Fibroblast of lung (primary cell): ENCODE data around the gene NR1D2.

ENCODE experiments used
- EZH2 ChIP-seq: IDR thresholded peaks from 2 replicates; pipeline ENCODE4 v1.5.1; 2012; ENCODE audit warnings: low read length, control low read depth, mild to moderate bottlenecking; ENCODE audit errors: missing control alignments
- TF ChIP-seq, protein P1 (sequence below), 2 donors: IDR thresholded peaks in 1 of 2; conservative IDR thresholded peaks in 1 of 2; 1 replicate in 1 of 2; 2 replicates in 1 of 2; pipeline ENCODE4 v1.5.1; 2011 to 2012; ENCODE audit warnings: low read length in 2 of 2, control low read depth in 1 of 2, inconsistent platforms in 1 of 2, low read depth in 1 of 2, mild to moderate bottlenecking in 1 of 2

DNA sequence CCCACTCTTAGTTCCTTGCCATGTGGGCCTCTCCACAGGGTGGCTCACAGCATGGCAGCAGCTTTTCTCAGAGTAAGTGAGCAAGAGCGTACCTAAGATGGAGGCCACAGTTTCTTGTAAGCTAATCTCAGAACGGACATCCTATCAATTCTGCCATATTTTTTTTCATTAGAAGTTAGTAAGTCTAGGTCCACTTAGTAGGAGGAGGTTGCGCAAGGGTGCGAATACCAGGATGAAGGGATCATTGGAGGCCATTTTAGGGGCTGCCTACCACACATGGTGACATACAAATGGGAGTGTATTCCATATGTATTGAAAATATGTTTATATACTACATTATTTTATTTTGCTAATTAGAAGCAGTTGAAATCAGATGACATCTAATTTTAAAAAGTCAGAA, 31.5 kb downstream of the NR1D2 start:
- TF ChIP-seq EZH2 = no peak
- TF ChIP-seq, protein P1, sequence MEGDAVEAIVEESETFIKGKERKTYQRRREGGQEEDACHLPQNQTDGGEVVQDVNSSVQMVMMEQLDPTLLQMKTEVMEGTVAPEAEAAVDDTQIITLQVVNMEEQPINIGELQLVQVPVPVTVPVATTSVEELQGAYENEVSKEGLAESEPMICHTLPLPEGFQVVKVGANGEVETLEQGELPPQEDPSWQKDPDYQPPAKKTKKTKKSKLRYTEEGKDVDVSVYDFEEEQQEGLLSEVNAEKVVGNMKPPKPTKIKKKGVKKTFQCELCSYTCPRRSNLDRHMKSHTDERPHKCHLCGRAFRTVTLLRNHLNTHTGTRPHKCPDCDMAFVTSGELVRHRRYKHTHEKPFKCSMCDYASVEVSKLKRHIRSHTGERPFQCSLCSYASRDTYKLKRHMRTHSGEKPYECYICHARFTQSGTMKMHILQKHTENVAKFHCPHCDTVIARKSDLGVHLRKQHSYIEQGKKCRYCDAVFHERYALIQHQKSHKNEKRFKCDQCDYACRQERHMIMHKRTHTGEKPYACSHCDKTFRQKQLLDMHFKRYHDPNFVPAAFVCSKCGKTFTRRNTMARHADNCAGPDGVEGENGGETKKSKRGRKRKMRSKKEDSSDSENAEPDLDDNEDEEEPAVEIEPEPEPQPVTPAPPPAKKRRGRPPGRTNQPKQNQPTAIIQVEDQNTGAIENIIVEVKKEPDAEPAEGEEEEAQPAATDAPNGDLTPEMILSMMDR (conservative IDR thresholded peaks at IDR 0.05 in 1 of 2, IDR thresholded peaks at IDR 0.05 in 1 of 2; ENCODE audit: low read depth in 1 of 2, low read length in 2 of 2) = no peak
